GM12878 (cell line): Measurements from ENCODE around the gene RNF25. TPM values are rescaled to one million over a fixed set of nuclear protein-coding genes. Genes with fewer than 3 reads are reported as not detected.

Source experiments
- EED ChIP-seq: sonication (generic); IDR thresholded peaks from 2 replicates; pipeline ENCODE4 v1.6.1; 2016; ENCODE audit warnings: antibody characterized with exemption, low read depth
- ELK1 ChIP-seq: IDR thresholded peaks from 2 replicates; pipeline ENCODE4 v1.6.1; 2012; ENCODE audit warnings: low read depth, low read length, improper control_type of control experiment
- EP300 ChIP-seq, 2 experiments: fragments of 150-350 bp in 1 of 2; IDR thresholded peaks; 2 replicates each; pipeline ENCODE4 v1.6.1; 2011 to 2012; ENCODE audit warnings: low read depth in 2 of 2, low read length in 2 of 2, borderline replicate concordance in 1 of 2, improper control_type of control experiment in 1 of 2, inconsistent platforms in 1 of 2; ENCODE audit not compliant: control insufficient read depth in 1 of 2
- ESRRA ChIP-seq: IDR thresholded peaks from 2 replicates; pipeline ENCODE4 v1.6.1; 2012; ENCODE audit warnings: mild to moderate bottlenecking, low read length, improper control_type of control experiment
- GABPA ChIP-seq: IDR thresholded peaks from 2 replicates; pipeline ENCODE4 v1.6.1; 2014; ENCODE audit warnings: antibody characterized with exemption, low read depth, mild to moderate bottlenecking, inconsistent platforms
- HCFC1 ChIP-seq: fragments of 150-350 bp; IDR thresholded peaks from 2 replicates; pipeline ENCODE4 v1.6.1; 2014; ENCODE audit warnings: low read length
- KAT2A ChIP-seq: conservative IDR thresholded peaks from 2 replicates; pipeline ENCODE4 v1.6.1; 2011; ENCODE audit warnings: low read depth, low read length; ENCODE audit not compliant: control insufficient read depth
- MTA3 ChIP-seq: IDR thresholded peaks from 2 replicates; pipeline ENCODE4 v1.6.1; 2012; ENCODE audit warnings: low read length, inconsistent platforms, borderline replicate concordance
- POLR2AphosphoS2 ChIP-seq: IDR thresholded peaks from 2 replicates; pipeline ENCODE4 v1.6.1; 2011; ENCODE audit warnings: low read depth, mild to moderate bottlenecking, low read length, improper control_type of control experiment, moderate library complexity
- POLR2AphosphoS5 ChIP-seq: IDR thresholded peaks from 2 replicates; pipeline ENCODE4 v1.6.1; 2011; ENCODE audit warnings: mild to moderate bottlenecking, low read length, inconsistent platforms
- REST ChIP-seq: IDR thresholded peaks from 2 replicates; pipeline ENCODE4 v1.6.1; 2012; ENCODE audit warnings: mild to moderate bottlenecking, low read depth, low read length
- RUNX3 ChIP-seq: IDR thresholded peaks from 2 replicates; pipeline ENCODE4 v1.6.1; 2012; ENCODE audit warnings: low read length, inconsistent platforms
- SRF ChIP-seq, 2 experiments: IDR thresholded peaks; 2 replicates each; pipeline ENCODE4 v1.6.1; 2011; ENCODE audit warnings: low read depth in 2 of 2, low read length in 2 of 2, mild to moderate bottlenecking in 1 of 2, moderate library complexity in 1 of 2
- STAT3 ChIP-seq: IDR thresholded peaks from 2 replicates; pipeline ENCODE4 v1.6.1; 2011; ENCODE audit warnings: low read depth, low read length, improper control_type of control experiment
- SUPT20H ChIP-seq: IDR thresholded peaks from 2 replicates; pipeline ENCODE4 v1.6.1; 2011; ENCODE audit warnings: low read depth, mild to moderate bottlenecking, low read length, moderate library complexity, borderline replicate concordance; ENCODE audit not compliant: control insufficient read depth
- TARDBP ChIP-seq: IDR thresholded peaks from 2 replicates; pipeline ENCODE4 v1.6.1; 2016; ENCODE audit warnings: borderline replicate concordance
- TCF3 ChIP-seq: IDR thresholded peaks from 2 replicates; pipeline ENCODE4 v1.6.1; 2012; ENCODE audit warnings: low read depth, mild to moderate bottlenecking, low read length, borderline replicate concordance; ENCODE audit not compliant: insufficient read depth
- USF2 ChIP-seq: IDR thresholded peaks from 2 replicates; pipeline ENCODE4 v1.6.1; 2011; ENCODE audit warnings: low read depth, low read length, improper control_type of control experiment, borderline replicate concordance
- ZBTB33 ChIP-seq: fragments of 450-650 bp; IDR thresholded peaks from 2 replicates; pipeline ENCODE4 v1.6.1; 2017; ENCODE audit warnings: mild to moderate bottlenecking
- ZNF207 ChIP-seq: fragments of 450-650 bp; IDR thresholded peaks from 2 replicates; pipeline ENCODE4 v1.6.1; 2014; ENCODE audit warnings: antibody characterized with exemption, mild to moderate bottlenecking, borderline replicate concordance
- ZSCAN29 ChIP-seq: fragments of 450-650 bp; IDR thresholded peaks from 2 replicates; pipeline ENCODE4 v1.6.1; 2017; ENCODE audit warnings: mild to moderate bottlenecking, moderate library complexity
- polyA plus RNA-seq, 11 experiments: library from polyadenylated mRNA; depleted of rRNA in 4 of 11; unstranded in 6 of 11; stranded (reverse) in 5 of 11; fragments of >200 nt; fragmentation: Nextera tagmentation in 4 of 11; fragmentation: Illumina TruSeq in 1 of 11; extraction: Ambion mirVana in 4 of 11; extraction: Trizol in 1 of 11; gene quantifications; 1 replicate in 1 of 11; 2 replicates in 10 of 11; pipeline versions ENCODE4 v1.2.1 to v1.2.3, GENCODE V29; 2011 to 2016; ENCODE audit warnings: inconsistent platforms in 2 of 11, missing spikeins in 2 of 11, low read depth in 1 of 11
- total RNA-seq, 4 experiments: library from RNA; depleted of rRNA in 3 of 4; stranded (reverse); fragments of >200 nt in 3 of 4; fragmentation: Illumina TruSeq in 1 of 4; extraction: Trizol in 1 of 4; gene quantifications; 2 replicates each; pipeline versions ENCODE4 v1.2.1 to v1.2.3, GENCODE V29; 2013 to 2021

Gene RNF25
- total and polyA plus RNA-seq, 10 of the 15 experiments (the other 5 are each of a cell fraction or from before 2014, with no cell fraction given) = 1.3 to 70.4 (median 28.4) TPM

GRCh38 chr2:218710687-218711549 is 39.1 kb upstream of the RNF25 start, which contains the start of gene TTLL4 (continued):
- no peak for TF ChIP-seq MTA3
- TF ChIP-seq USF2 = peak; percentile 52
- TF ChIP-seq EED = no peak
- TF ChIP-seq TCF3 = no peak; the same call in 1 of the 2 replicates
- TF ChIP-seq POLR2AphosphoS2 = no peak
- TF ChIP-seq GABPA = no peak
- no peak for TF ChIP-seq ZBTB33
- TF ChIP-seq REST = no peak
- 0 out of 2 replicates have a peak, but pooled peaks have one; percentile 32 for TF ChIP-seq POLR2AphosphoS5
- 0 out of 2 replicates have a peak, but pooled peaks have one; percentile 21 for TF ChIP-seq ELK1
- no peak for TF ChIP-seq STAT3
- TF ChIP-seq EP300 (IDR thresholded peaks at IDR 0.05; ENCODE audit: borderline replicate concordance in 1 of 2, control insufficient read depth in 1 of 2, low read depth in 2 of 2, low read length in 2 of 2) = no peak
- no peak for TF ChIP-seq KAT2A
- 0 out of 2 replicates have a peak, but pooled peaks have one; percentile 35 for TF ChIP-seq ESRRA
- peak in 1 of 2 experiments; percentile 67; a peak in 2 of 4 replicates for TF ChIP-seq SRF (IDR thresholded peaks at IDR 0.05; ENCODE audit: low read depth in 2 of 2, low read length in 2 of 2)
- TF ChIP-seq SUPT20H = no peak
- 0 out of 2 replicates have a peak, but pooled peaks have one; percentile 17 for TF ChIP-seq TARDBP
- peak; percentile 90 for TF ChIP-seq HCFC1
- TF ChIP-seq RUNX3 = peak; percentile 82
- TF ChIP-seq ZSCAN29 = no peak
- TF ChIP-seq ZNF207 = peak; percentile 72; the same call in 1 of the 2 replicates
